ENCODE data around the gene ZFAND3. TPM values are rescaled to one million over a fixed set of nuclear protein-coding genes. Genes with fewer than 3 reads are reported as not detected.

The ZFAND3 gene
- total and polyA plus RNA-seq, 10 of the 15 experiments (the other 5 are each of a cell fraction or from before 2014, with no cell fraction given): 0.90 to 34.4 (median 16.3) TPM

DNA sequence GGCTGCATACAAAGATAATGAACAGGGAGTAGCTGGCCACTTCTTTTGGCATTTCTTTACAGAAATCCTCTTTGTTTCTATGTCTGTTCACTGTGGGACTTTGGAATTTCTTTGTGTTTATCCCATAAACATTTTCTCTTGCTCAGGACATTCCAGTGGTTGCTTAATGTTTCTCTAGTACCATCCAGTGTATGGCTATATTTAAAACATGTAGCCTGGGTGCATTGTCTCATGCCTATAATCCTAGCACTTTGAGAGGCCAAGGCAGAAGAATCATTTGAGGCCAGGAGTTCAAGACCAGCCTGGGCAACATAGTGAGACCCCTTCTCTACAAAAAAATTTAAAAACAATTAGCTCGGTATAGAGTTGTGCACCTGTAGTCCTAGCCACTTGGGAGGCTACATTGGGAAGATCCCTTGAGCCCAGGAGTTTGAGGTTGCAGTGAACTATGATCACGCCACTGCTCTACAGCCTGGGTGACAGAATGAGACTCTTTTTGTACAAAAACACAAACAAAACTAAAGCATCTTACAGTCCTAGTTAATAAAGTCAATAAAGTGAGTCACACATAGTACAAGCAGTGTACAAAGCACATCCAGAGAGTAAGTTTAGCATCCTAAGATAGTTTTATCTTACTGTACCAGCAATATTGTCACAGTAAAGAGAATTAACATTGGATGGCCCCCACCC, 63.3 kb downstream of the ZFAND3 start:
- TF ChIP-seq SMAD1 (IDR thresholded peaks at IDR 0.05; ENCODE audit: low read depth, partially characterized antibody) (no peak), MYC (IDR thresholded peaks at IDR 0.05; ENCODE audit: insufficient read depth, insufficient read length, insufficient replicate concordance, low read length, severe bottlenecking) (no peak), MEF2A (IDR thresholded peaks at IDR 0.05; ENCODE audit: insufficient read depth, low read depth, low read length) (no peak), HDGF (IDR thresholded peaks at IDR 0.05) (no peak)
- Histone ChIP-seq H3K27me3 (replicated peaks in 1 of 2; ENCODE audit: control insufficient read depth in 2 of 2, insufficient read depth in 2 of 2, low read length in 1 of 2) (no peaks in the 10 kb centered on the region), H3K4me1 (ENCODE audit: control insufficient read depth, insufficient read depth, low read length) (peaks cover 11% of the 10 kb centered on the region), H4K20me1 (ENCODE audit: control insufficient read depth, insufficient read depth) (no peaks in the 10 kb centered on the region; the same call in 1 of the 2 replicates), H2AFZ (ENCODE audit: control insufficient read depth, low read depth, low read length) (no peak overlapping the region), H3K9ac (ENCODE audit: control insufficient read depth, insufficient read depth, low read length) (no peak overlapping the region), H3K36me3 (ENCODE audit: control insufficient read depth in 2 of 2, insufficient read depth in 2 of 2, low read length in 1 of 2) (no peaks in the 10 kb centered on the region), H3K4me3 (no peak overlapping the region), H3K4me2 (ENCODE audit: control insufficient read depth, insufficient read depth) (no peak overlapping the region), H3K9me3 (replicated peaks; ENCODE audit: control insufficient read depth, insufficient read depth, low read length) (no peaks in the 10 kb centered on the region), H3K79me2 (ENCODE audit: control insufficient read depth, insufficient read depth, low read length) (peaks cover 43% of the 10 kb centered on the region), H3K27ac (ENCODE audit: control insufficient read depth, insufficient read depth) (no peak overlapping the region)
- ChIA-PET RAD21 (ENCODE audit: unreplicated experiment) (no interaction called here), POLR2A (interaction anchor here (1.2 kb wide), 1 partner anchor 15 kb away, joined by 6 read pairs; no protein-coding TSS in a partner anchor), SMC1A (ENCODE audit: uncharacterized antibody, unreplicated experiment) (interaction anchor here (3.6 to 4.1 kb wide), 2 partner anchors 10 to 17 kb away, joined by 13 to 27 read pairs; no protein-coding TSS in a partner anchor), CTCF (interaction anchor here (0.9 kb wide), 1 partner anchor 24 kb away, joined by 4 read pairs; no protein-coding TSS in a partner anchor)
- intact Hi-C loops (cut with micrococcal nuclease; ENCODE audit: unreplicated experiment): no loop called here
- WGBS (ENCODE audit: insufficient coverage, insufficient replicate concordance, low lambda C conversion rate, missing lambda C conversion rate): 100% methylated on average over 2 of the region's 2 CpGs
- BruUV-seq (replicated peaks): no TSS peak
- in situ Hi-C loops (cut with MboI): no loop called here
- ATAC-seq (no peak), DNase-seq (ENCODE audit: low read depth, low spot score) (no peak), FAIRE-seq (no peak)

DNA sequence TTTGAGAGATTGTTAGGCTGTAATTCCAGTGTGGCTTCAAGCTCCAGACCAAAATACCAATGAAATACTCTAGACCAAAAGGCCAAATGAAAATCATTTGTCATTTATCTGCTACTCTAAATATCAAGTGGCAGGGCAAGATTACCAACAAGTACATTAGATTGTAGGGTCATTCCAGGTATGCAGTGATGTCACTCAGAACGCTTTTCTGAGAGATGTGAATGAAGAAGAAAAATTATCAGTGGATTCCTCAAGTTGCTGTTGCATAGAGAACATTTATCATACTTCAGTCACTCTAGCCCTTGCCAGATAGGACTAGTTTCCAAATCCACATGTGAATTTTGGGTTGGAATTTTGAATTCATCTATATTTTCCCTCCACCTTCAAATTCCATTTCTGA, 65.0 kb downstream of the ZFAND3 start:
- TF ChIP-seq RUNX3 (IDR thresholded peaks at IDR 0.05; ENCODE audit: low read length): no peak
- TF ChIP-seq EED (IDR thresholded peaks at IDR 0.05; ENCODE audit: low read depth): no peak
- no peak for TF ChIP-seq MXI1 (IDR thresholded peaks at IDR 0.05; ENCODE audit: low read depth, low read length)
- no peak for TF ChIP-seq NFXL1 (IDR thresholded peaks at IDR 0.05; ENCODE audit: borderline replicate concordance)
- TF ChIP-seq SIX5 (IDR thresholded peaks at IDR 0.05; ENCODE audit: low read depth, low read length, severe bottlenecking): no peak
- Histone ChIP-seq H3K4me2 (ENCODE audit: control insufficient read depth, insufficient read depth) (no peak overlapping the region), H3K9me3 (replicated peaks; ENCODE audit: control insufficient read depth, insufficient read depth, low read length) (no peaks in the 10 kb centered on the region), H3K9ac (ENCODE audit: control insufficient read depth, insufficient read depth, low read length) (no peak overlapping the region), H3K4me1 (ENCODE audit: control insufficient read depth, insufficient read depth, low read length) (peaks cover 11% of the 10 kb centered on the region), H2AFZ (ENCODE audit: control insufficient read depth, low read depth, low read length) (no peak overlapping the region), H3K79me2 (ENCODE audit: control insufficient read depth, insufficient read depth, low read length) (peaks cover 32% of the 10 kb centered on the region), H3K36me3 (ENCODE audit: control insufficient read depth in 2 of 2, insufficient read depth in 2 of 2, low read length in 1 of 2) (no peaks in the 10 kb centered on the region), H4K20me1 (ENCODE audit: control insufficient read depth, insufficient read depth) (no peaks in the 10 kb centered on the region; the same call in 1 of the 2 replicates), H3K4me3 (no peak overlapping the region), H3K27me3 (replicated peaks in 1 of 2; ENCODE audit: control insufficient read depth in 2 of 2, insufficient read depth in 2 of 2, low read length in 1 of 2) (no peaks in the 10 kb centered on the region), H3K27ac (ENCODE audit: control insufficient read depth, insufficient read depth) (no peak overlapping the region)
- ChIA-PET CTCF (interaction anchor here (0.8 to 2.4 kb wide), 2 partner anchors 18 to 149 kb away, joined by 5 read pairs; no protein-coding TSS in a partner anchor), SMC1A (ENCODE audit: uncharacterized antibody, unreplicated experiment) (no interaction called here), RAD21 (ENCODE audit: unreplicated experiment) (interaction anchor here (0.6 kb wide), 1 partner anchor 18 kb away, joined by 3 read pairs; no protein-coding TSS in a partner anchor), POLR2A (interaction anchor here (1.1 to 1.2 kb wide), 2 partner anchors 13 to 25 kb away, joined by 3 to 8 read pairs; no protein-coding TSS in a partner anchor)
- BruUV-seq (replicated peaks): no TSS peak
- intact Hi-C loops (cut with micrococcal nuclease; ENCODE audit: unreplicated experiment) (no loop called here), in situ Hi-C loops (cut with MboI) (no loop called here)
- FAIRE-seq (no peak), DNase-seq (ENCODE audit: low read depth, low spot score) (no peak), ATAC-seq (no peak)
- WGBS (ENCODE audit: insufficient coverage, insufficient replicate concordance, low lambda C conversion rate, missing lambda C conversion rate): 100% methylated on average over 1 of the region's 1 CpG
